ENCODE data around the gene HPCAL1. TPM values are rescaled to one million over a fixed set of nuclear protein-coding genes. Genes with fewer than 3 reads are reported as not detected.
"Not testable (repeated sequence)": the region's sequence is repeated elsewhere in the genome, so short reads cannot be mapped to it uniquely, and the experiment has no call there.

Gene HPCAL1
- total RNA-seq, 1 donor from 2014 or later: 15.9 TPM

GRCh38 chr2:10289891-10290290, 12.8 kb upstream of the HPCAL1 start:
- no peak overlapping the region for H3K4me3 Mint-ChIP-seq
- ChIA-PET POLR2A (no interaction called here), CTCF (no interaction called here)
- H3K27ac Mint-ChIP-seq: no peak overlapping the region
- H3K36me3 Mint-ChIP-seq (ENCODE audit: low read depth): no peaks in the 10 kb centered on the region
- ATAC-seq (ENCODE audit: low read depth) (no peak), DNase-seq (no peak)
- no peaks in the 10 kb centered on the region for H3K27me3 Mint-ChIP-seq
- intact Hi-C loops (cut with micrococcal nuclease): no loop called here
- TF ChIP-seq CTCF (IDR thresholded peaks at IDR 0.05): no peak
- peaks cover 4% of the 10 kb centered on the region for H3K4me1 Mint-ChIP-seq
- H3K9me3 Mint-ChIP-seq: peaks cover 4% of the 10 kb centered on the region

GRCh38 chr2:10291376-10291775, 11.3 kb upstream of the HPCAL1 start:
- H3K27me3 Mint-ChIP-seq; H3K27ac Mint-ChIP-seq; CTCF ChIA-PET; DNase-seq; H3K36me3 Mint-ChIP-seq (ENCODE audit: low read depth); ATAC-seq (ENCODE audit: low read depth); H3K4me3 Mint-ChIP-seq; H3K4me1 Mint-ChIP-seq; POLR2A ChIA-PET; intact Hi-C loops (cut with micrococcal nuclease); H3K9me3 Mint-ChIP-seq: not testable (repeated sequence)

GRCh38 chr2:10292033-10292432, 10.7 kb upstream of the HPCAL1 start:
- ATAC-seq (ENCODE audit: low read depth): no peak
- CTCF ChIA-PET: no interaction called here
- intact Hi-C loops (cut with micrococcal nuclease): no loop called here
- Mint-ChIP-seq H3K9me3 (peaks cover 4% of the 10 kb centered on the region), H3K4me1 (peaks cover 3% of the 10 kb centered on the region), H3K36me3 (ENCODE audit: low read depth) (no peaks in the 10 kb centered on the region), H3K27ac (no peak overlapping the region), H3K27me3 (no peaks in the 10 kb centered on the region), H3K4me3 (no peak overlapping the region)
- TF ChIP-seq CTCF (IDR thresholded peaks at IDR 0.05): no peak
- POLR2A ChIA-PET: no interaction called here
- DNase-seq: no peak

GRCh38 chr2:10293603-10294002, 9.1 kb upstream of the HPCAL1 start:
- peaks cover 18% of the 10 kb centered on the region for H3K4me1 Mint-ChIP-seq
- peaks cover 4% of the 10 kb centered on the region for H3K9me3 Mint-ChIP-seq
- ChIA-PET POLR2A (no interaction called here), CTCF (no interaction called here)
- no peak overlapping the region for H3K27ac Mint-ChIP-seq
- no peak for TF ChIP-seq CTCF (IDR thresholded peaks at IDR 0.05)
- no peak for ATAC-seq (ENCODE audit: low read depth)
- DNase-seq: no peak
- intact Hi-C loops (cut with micrococcal nuclease): no loop called here
- no peaks in the 10 kb centered on the region for H3K36me3 Mint-ChIP-seq (ENCODE audit: low read depth)
- H3K27me3 Mint-ChIP-seq: no peaks in the 10 kb centered on the region
- no peak overlapping the region for H3K4me3 Mint-ChIP-seq

- POLR2A ChIA-PET: interaction anchor here (1.1 kb wide), 1 partner anchor 115 kb away, joined by 3 read pairs; no protein-coding TSS in a partner anchor
- Mint-ChIP-seq H3K36me3 (ENCODE audit: low read depth) (no peaks in the 10 kb centered on the region), H3K27ac (no peak overlapping the region), H3K9me3 (peaks cover 4% of the 10 kb centered on the region), H3K4me3 (no peak overlapping the region), H3K27me3 (no peaks in the 10 kb centered on the region), H3K4me1 (peaks cover 22% of the 10 kb centered on the region)
- TF ChIP-seq CTCF (IDR thresholded peaks at IDR 0.05): no peak
- intact Hi-C loops (cut with micrococcal nuclease): no loop called here
- DNase-seq (no peak), ATAC-seq (ENCODE audit: low read depth) (no peak)
- CTCF ChIA-PET: no interaction called here
Measured at GRCh38 chr2:10294077-10294476, 8.6 kb upstream of the HPCAL1 start.

GRCh38 chr2:10295649-10296048, 7.1 kb upstream of the HPCAL1 start:
- H3K4me3 Mint-ChIP-seq; intact Hi-C loops (cut with micrococcal nuclease); POLR2A ChIA-PET; H3K36me3 Mint-ChIP-seq (ENCODE audit: low read depth); DNase-seq; CTCF ChIA-PET; H3K27me3 Mint-ChIP-seq; ATAC-seq (ENCODE audit: low read depth); H3K27ac Mint-ChIP-seq; H3K9me3 Mint-ChIP-seq: not testable (repeated sequence)
- peaks cover 22% of the 10 kb centered on the region for H3K4me1 Mint-ChIP-seq

All from activated B cell treated with CpG ODN at 0.5 μM for 24 hours (primary cell).